K562 (cell line): ENCODE data around the gene C22orf39. TPM values are rescaled to one million over a fixed set of nuclear protein-coding genes. Genes with fewer than 3 reads are reported as not detected.

Experiments used
- ARID2 ChIP-seq: fragments of 450-650 bp; IDR thresholded peaks from 2 replicates; pipeline ENCODE4 v1.6.1; 2017; ENCODE audit warnings: antibody characterized with exemption, mild to moderate bottlenecking
- HMG20B ChIP-seq: fragments of 250-450 bp; sonication (Bioruptor Pico); IDR thresholded peaks from 2 replicates; pipeline ENCODE4 v1.5.0; 2021; ENCODE audit warnings: mild to moderate bottlenecking
- MTA1 ChIP-seq: fragments of 450-650 bp; IDR thresholded peaks from 2 replicates; pipeline ENCODE4 v1.6.1; 2017; ENCODE audit warnings: borderline replicate concordance
- MYNN ChIP-seq, 2 experiments: sonication (generic); formaldehyde crosslinking in 1 of 2; IDR thresholded peaks; 2 replicates each; pipeline versions ENCODE4 v1.5.0 to v1.6.1; 2016 to 2020; ENCODE audit warnings: antibody characterized with exemption in 1 of 2, missing genetic modification reagents in 1 of 2
- NUFIP1 ChIP-seq: fragments of 450-650 bp; IDR thresholded peaks from 2 replicates; pipeline ENCODE4 v1.6.1; 2018; ENCODE audit not compliant: partially characterized antibody
- SNRNP70 ChIP-seq: fragments of 200-400 bp; formaldehyde crosslinking; optimal IDR thresholded peaks from 2 replicates; pipeline ENCODE3; 2017; ENCODE audit warnings: low read depth, low read length
- ZNF511 ChIP-seq: sonication (generic); formaldehyde crosslinking; IDR thresholded peaks from 2 replicates; pipeline ENCODE4 v1.8.0; 2022; ENCODE audit warnings: mild to moderate bottlenecking, missing genetic modification reagents
- polyA plus RNA-seq, 8 experiments: library from polyadenylated mRNA; depleted of rRNA in 4 of 8; stranded (reverse) in 5 of 8; unstranded in 3 of 8; fragments of >200 nt; fragmentation: Nextera tagmentation in 2 of 8; fragmentation: Illumina TruSeq in 1 of 8; extraction: Ambion mirVana in 2 of 8; extraction: Trizol in 1 of 8; gene quantifications; 2 replicates each; pipeline versions ENCODE4 v1.2.1 to v1.2.3, GENCODE V29; 2011 to 2014; ENCODE audit warnings: inconsistent platforms in 1 of 8, missing spikeins in 1 of 8
- total RNA-seq, 7 experiments: library from RNA; depleted of rRNA in 6 of 7; stranded (reverse); fragments of >200 nt in 6 of 7; fragmentation: Illumina TruSeq in 2 of 7; extraction: Trizol in 2 of 7; gene quantifications; 2 replicates each; pipeline versions ENCODE4 v1.2.1 to v1.2.3, GENCODE V29; 2011 to 2021; ENCODE audit warnings: low replicate concordance in 1 of 7
- TF ChIP-seq, protein P1 (sequence below): sonication (generic); formaldehyde crosslinking; IDR thresholded peaks from 2 replicates; pipeline ENCODE4 v1.8.0; 2023; ENCODE audit warnings: missing genetic modification reagents, mild to moderate bottlenecking, borderline replicate concordance
- TF ChIP-seq, protein P2 (sequence below): fragments of 200-600 bp; sonication (generic); IDR thresholded peaks from one replicate; pipeline ENCODE4 v1.6.1; 2012; ENCODE audit warnings: mild to moderate bottlenecking, low read depth, low read length, inconsistent platforms

Gene C22orf39
- total and polyA plus RNA-seq, 9 of the 15 experiments (the other 6 are each of a cell fraction or from before 2014, with no cell fraction given): 20.4 to 139 (median 66.8) TPM

- TF ChIP-seq, protein P1, sequence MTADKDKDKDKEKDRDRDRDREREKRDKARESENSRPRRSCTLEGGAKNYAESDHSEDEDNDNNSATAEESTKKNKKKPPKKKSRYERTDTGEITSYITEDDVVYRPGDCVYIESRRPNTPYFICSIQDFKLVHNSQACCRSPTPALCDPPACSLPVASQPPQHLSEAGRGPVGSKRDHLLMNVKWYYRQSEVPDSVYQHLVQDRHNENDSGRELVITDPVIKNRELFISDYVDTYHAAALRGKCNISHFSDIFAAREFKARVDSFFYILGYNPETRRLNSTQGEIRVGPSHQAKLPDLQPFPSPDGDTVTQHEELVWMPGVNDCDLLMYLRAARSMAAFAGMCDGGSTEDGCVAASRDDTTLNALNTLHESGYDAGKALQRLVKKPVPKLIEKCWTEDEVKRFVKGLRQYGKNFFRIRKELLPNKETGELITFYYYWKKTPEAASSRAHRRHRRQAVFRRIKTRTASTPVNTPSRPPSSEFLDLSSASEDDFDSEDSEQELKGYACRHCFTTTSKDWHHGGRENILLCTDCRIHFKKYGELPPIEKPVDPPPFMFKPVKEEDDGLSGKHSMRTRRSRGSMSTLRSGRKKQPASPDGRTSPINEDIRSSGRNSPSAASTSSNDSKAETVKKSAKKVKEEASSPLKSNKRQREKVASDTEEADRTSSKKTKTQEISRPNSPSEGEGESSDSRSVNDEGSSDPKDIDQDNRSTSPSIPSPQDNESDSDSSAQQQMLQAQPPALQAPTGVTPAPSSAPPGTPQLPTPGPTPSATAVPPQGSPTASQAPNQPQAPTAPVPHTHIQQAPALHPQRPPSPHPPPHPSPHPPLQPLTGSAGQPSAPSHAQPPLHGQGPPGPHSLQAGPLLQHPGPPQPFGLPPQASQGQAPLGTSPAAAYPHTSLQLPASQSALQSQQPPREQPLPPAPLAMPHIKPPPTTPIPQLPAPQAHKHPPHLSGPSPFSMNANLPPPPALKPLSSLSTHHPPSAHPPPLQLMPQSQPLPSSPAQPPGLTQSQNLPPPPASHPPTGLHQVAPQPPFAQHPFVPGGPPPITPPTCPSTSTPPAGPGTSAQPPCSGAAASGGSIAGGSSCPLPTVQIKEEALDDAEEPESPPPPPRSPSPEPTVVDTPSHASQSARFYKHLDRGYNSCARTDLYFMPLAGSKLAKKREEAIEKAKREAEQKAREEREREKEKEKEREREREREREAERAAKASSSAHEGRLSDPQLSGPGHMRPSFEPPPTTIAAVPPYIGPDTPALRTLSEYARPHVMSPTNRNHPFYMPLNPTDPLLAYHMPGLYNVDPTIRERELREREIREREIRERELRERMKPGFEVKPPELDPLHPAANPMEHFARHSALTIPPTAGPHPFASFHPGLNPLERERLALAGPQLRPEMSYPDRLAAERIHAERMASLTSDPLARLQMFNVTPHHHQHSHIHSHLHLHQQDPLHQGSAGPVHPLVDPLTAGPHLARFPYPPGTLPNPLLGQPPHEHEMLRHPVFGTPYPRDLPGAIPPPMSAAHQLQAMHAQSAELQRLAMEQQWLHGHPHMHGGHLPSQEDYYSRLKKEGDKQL (CRISPR knock-in tag): no peak
- TF ChIP-seq SNRNP70 (no peak), MTA1 (peak; percentile 83; the same call in 1 of the 2 replicates), MYNN (IDR thresholded peaks at IDR 0.05) (peak; percentile 55), MYNN (CRISPR knock-in tag; IDR thresholded peaks at IDR 0.05) (no peak), NUFIP1 (no peak), ARID2 (no peak), ZNF511 (CRISPR knock-in tag) (no peak), HMG20B (no peak)
- TF ChIP-seq, protein P2, sequence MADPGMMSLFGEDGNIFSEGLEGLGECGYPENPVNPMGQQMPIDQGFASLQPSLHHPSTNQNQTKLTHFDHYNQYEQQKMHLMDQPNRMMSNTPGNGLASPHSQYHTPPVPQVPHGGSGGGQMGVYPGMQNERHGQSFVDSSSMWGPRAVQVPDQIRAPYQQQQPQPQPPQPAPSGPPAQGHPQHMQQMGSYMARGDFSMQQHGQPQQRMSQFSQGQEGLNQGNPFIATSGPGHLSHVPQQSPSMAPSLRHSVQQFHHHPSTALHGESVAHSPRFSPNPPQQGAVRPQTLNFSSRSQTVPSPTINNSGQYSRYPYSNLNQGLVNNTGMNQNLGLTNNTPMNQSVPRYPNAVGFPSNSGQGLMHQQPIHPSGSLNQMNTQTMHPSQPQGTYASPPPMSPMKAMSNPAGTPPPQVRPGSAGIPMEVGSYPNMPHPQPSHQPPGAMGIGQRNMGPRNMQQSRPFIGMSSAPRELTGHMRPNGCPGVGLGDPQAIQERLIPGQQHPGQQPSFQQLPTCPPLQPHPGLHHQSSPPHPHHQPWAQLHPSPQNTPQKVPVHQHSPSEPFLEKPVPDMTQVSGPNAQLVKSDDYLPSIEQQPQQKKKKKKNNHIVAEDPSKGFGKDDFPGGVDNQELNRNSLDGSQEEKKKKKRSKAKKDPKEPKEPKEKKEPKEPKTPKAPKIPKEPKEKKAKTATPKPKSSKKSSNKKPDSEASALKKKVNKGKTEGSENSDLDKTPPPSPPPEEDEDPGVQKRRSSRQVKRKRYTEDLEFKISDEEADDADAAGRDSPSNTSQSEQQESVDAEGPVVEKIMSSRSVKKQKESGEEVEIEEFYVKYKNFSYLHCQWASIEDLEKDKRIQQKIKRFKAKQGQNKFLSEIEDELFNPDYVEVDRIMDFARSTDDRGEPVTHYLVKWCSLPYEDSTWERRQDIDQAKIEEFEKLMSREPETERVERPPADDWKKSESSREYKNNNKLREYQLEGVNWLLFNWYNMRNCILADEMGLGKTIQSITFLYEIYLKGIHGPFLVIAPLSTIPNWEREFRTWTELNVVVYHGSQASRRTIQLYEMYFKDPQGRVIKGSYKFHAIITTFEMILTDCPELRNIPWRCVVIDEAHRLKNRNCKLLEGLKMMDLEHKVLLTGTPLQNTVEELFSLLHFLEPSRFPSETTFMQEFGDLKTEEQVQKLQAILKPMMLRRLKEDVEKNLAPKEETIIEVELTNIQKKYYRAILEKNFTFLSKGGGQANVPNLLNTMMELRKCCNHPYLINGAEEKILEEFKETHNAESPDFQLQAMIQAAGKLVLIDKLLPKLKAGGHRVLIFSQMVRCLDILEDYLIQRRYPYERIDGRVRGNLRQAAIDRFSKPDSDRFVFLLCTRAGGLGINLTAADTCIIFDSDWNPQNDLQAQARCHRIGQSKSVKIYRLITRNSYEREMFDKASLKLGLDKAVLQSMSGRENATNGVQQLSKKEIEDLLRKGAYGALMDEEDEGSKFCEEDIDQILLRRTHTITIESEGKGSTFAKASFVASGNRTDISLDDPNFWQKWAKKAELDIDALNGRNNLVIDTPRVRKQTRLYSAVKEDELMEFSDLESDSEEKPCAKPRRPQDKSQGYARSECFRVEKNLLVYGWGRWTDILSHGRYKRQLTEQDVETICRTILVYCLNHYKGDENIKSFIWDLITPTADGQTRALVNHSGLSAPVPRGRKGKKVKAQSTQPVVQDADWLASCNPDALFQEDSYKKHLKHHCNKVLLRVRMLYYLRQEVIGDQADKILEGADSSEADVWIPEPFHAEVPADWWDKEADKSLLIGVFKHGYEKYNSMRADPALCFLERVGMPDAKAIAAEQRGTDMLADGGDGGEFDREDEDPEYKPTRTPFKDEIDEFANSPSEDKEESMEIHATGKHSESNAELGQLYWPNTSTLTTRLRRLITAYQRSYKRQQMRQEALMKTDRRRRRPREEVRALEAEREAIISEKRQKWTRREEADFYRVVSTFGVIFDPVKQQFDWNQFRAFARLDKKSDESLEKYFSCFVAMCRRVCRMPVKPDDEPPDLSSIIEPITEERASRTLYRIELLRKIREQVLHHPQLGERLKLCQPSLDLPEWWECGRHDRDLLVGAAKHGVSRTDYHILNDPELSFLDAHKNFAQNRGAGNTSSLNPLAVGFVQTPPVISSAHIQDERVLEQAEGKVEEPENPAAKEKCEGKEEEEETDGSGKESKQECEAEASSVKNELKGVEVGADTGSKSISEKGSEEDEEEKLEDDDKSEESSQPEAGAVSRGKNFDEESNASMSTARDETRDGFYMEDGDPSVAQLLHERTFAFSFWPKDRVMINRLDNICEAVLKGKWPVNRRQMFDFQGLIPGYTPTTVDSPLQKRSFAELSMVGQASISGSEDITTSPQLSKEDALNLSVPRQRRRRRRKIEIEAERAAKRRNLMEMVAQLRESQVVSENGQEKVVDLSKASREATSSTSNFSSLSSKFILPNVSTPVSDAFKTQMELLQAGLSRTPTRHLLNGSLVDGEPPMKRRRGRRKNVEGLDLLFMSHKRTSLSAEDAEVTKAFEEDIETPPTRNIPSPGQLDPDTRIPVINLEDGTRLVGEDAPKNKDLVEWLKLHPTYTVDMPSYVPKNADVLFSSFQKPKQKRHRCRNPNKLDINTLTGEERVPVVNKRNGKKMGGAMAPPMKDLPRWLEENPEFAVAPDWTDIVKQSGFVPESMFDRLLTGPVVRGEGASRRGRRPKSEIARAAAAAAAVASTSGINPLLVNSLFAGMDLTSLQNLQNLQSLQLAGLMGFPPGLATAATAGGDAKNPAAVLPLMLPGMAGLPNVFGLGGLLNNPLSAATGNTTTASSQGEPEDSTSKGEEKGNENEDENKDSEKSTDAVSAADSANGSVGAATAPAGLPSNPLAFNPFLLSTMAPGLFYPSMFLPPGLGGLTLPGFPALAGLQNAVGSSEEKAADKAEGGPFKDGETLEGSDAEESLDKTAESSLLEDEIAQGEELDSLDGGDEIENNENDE: no peak
These were observed at the start of gene C22orf39 (continued) for GRCh38 chr22:19447330-19448075.
